Astrocyte (in vitro differentiated cells and primary cell): ENCODE measurements around the gene ITPA. TPM values are rescaled to one million over a fixed set of nuclear protein-coding genes. Genes with fewer than 3 reads are reported as not detected.
A peak's percentile ranks its signal among the peaks of the same experiment; 100 is the strongest.

ENCODE experiments used
- DNase-seq: peaks from one replicate; pipeline ENCODE4 v3.0.0-alpha.2; 2010; ENCODE audit warnings: low read depth
- FAIRE-seq: peaks from 2 replicates; lab custom pipeline; 2011; peaks lifted over from hg19 to GRCh38; lab: Jason Lieb, UNC
- H2AFZ ChIP-seq: 2 replicates; pipeline ENCODE4 v1.6.0; 2012; ENCODE audit warnings: low read depth, low read length, inconsistent platforms
- H3K27ac ChIP-seq: 2 replicates; pipeline ENCODE4 v1.5.1; 2011; ENCODE audit warnings: low read depth, low read length, inconsistent platforms
- H3K27me3 ChIP-seq: 2 replicates; pipeline ENCODE4 v1.6.0; 2011; ENCODE audit warnings: low read length, inconsistent platforms; ENCODE audit not compliant: insufficient read depth
- H3K36me3 ChIP-seq: 2 replicates; pipeline ENCODE4 v1.5.1; 2011; ENCODE audit warnings: low read length, inconsistent platforms; ENCODE audit not compliant: insufficient read depth
- H3K4me1 ChIP-seq: 2 replicates; pipeline ENCODE4 v1.5.1; 2011; ENCODE audit warnings: low read length, inconsistent platforms; ENCODE audit not compliant: insufficient read depth
- H3K4me2 ChIP-seq: 2 replicates; pipeline ENCODE4 v1.6.0; 2012; ENCODE audit warnings: low read length, inconsistent platforms
- H3K4me3 ChIP-seq: 2 replicates; pipeline ENCODE4 v1.5.1; 2011; ENCODE audit warnings: low read depth, mild to moderate bottlenecking, low read length, inconsistent platforms; ENCODE audit not compliant: insufficient read depth
- H3K79me2 ChIP-seq: 2 replicates; pipeline ENCODE4 v1.6.0; 2012; ENCODE audit warnings: mild to moderate bottlenecking, low read length, inconsistent platforms; ENCODE audit not compliant: insufficient read depth
- H3K9ac ChIP-seq: 2 replicates; pipeline ENCODE4 v1.6.0; 2012; ENCODE audit warnings: mild to moderate bottlenecking, low read length, inconsistent platforms
- H3K9me3 ChIP-seq: 2 replicates; pipeline ENCODE4 v1.5.1; 2012; ENCODE audit warnings: low read depth, mild to moderate bottlenecking, low read length, inconsistent platforms; ENCODE audit not compliant: insufficient read depth
- H4K20me1 ChIP-seq: 2 replicates; pipeline ENCODE4 v1.6.0; 2012; ENCODE audit warnings: low read length, inconsistent platforms; ENCODE audit not compliant: insufficient read depth
- H3K27ac Mint-ChIP-seq: one replicate; pipeline ENCODE4 v1.8.0; 2021; ENCODE audit warnings: mild to moderate bottlenecking, mixed read lengths; ENCODE audit not compliant: unreplicated experiment
- H3K27me3 Mint-ChIP-seq: one replicate; pipeline ENCODE4 v1.8.0; 2021; ENCODE audit warnings: low read depth, mixed read lengths; ENCODE audit not compliant: unreplicated experiment
- H3K36me3 Mint-ChIP-seq: one replicate; pipeline ENCODE4 v1.8.0; 2021; ENCODE audit warnings: low read depth, mixed read lengths; ENCODE audit not compliant: unreplicated experiment
- H3K4me1 Mint-ChIP-seq: one replicate; pipeline ENCODE4 v1.8.0; 2021; ENCODE audit warnings: low read depth, mixed read lengths; ENCODE audit not compliant: unreplicated experiment
- H3K4me3 Mint-ChIP-seq: one replicate; pipeline ENCODE4 v1.8.0; 2021; ENCODE audit warnings: mild to moderate bottlenecking, moderate library complexity, mixed read lengths; ENCODE audit not compliant: unreplicated experiment
- H3K9me3 Mint-ChIP-seq: one replicate; pipeline ENCODE4 v1.8.0; 2021; ENCODE audit warnings: mild to moderate bottlenecking, mixed read lengths; ENCODE audit not compliant: unreplicated experiment
- CTCF ChIP-seq: IDR thresholded peaks from 2 replicates; pipeline ENCODE4 v1.5.1; 2011; ENCODE audit warnings: low read depth, mild to moderate bottlenecking, inconsistent platforms, low read length, moderate library complexity; ENCODE audit not compliant: insufficient read depth
- EZH2 ChIP-seq: IDR thresholded peaks from 2 replicates; pipeline ENCODE4 v1.6.1; 2012; ENCODE audit warnings: mild to moderate bottlenecking, low read length, inconsistent platforms; ENCODE audit not compliant: insufficient read depth
- total RNA-seq: library from RNA; stranded (reverse); gene quantifications from 2 replicates; pipeline ENCODE4 v1.2.1, GENCODE V29; 2021

ITPA gene
- total RNA-seq, 1 donor from 2014 or later = 55.5 TPM

GRCh38 chr20:3163099-3164042, 45.9 kb upstream of the ITPA start:
- H3K27me3 ChIP-seq = no peaks in the 10 kb centered on the region
- peaks cover 17% of the 10 kb centered on the region for H3K79me2 ChIP-seq
- peaks cover 12% of the 10 kb centered on the region for H4K20me1 ChIP-seq
- peaks cover under 1% of the 10 kb centered on the region for H3K27me3 Mint-ChIP-seq
- no peak for TF ChIP-seq EZH2
- no peak for TF ChIP-seq CTCF
- H3K4me1 ChIP-seq = peaks cover 5% of the 10 kb centered on the region
- no peak overlapping the region for H3K4me3 ChIP-seq
- H3K9ac ChIP-seq = no peak overlapping the region
- H2AFZ ChIP-seq = no peak overlapping the region
- H3K9me3 Mint-ChIP-seq = no peaks in the 10 kb centered on the region
- H3K4me1 Mint-ChIP-seq = peaks cover 5% of the 10 kb centered on the region
- no peak for FAIRE-seq
- no peak for DNase-seq
- no peak overlapping the region for H3K27ac ChIP-seq
- H3K36me3 ChIP-seq = no peaks in the 10 kb centered on the region
- H3K9me3 ChIP-seq = no peaks in the 10 kb centered on the region
- H3K4me2 ChIP-seq = no peak overlapping the region
- no peak overlapping the region for H3K4me3 Mint-ChIP-seq
- H3K36me3 Mint-ChIP-seq = peaks cover 6% of the 10 kb centered on the region
- H3K27ac Mint-ChIP-seq = peak overlapping the region; percentile 38

GRCh38 chr20:3164043-3164762, 45.1 kb upstream of the ITPA start:
- TF ChIP-seq CTCF = no peak
- TF ChIP-seq EZH2 = no peak
- Mint-ChIP-seq H3K9me3 (no peaks in the 10 kb centered on the region), H3K4me1 (no peaks in the 10 kb centered on the region), H3K4me3 (no peak overlapping the region), H3K27ac (no peak overlapping the region), H3K36me3 (peaks cover 7% of the 10 kb centered on the region), H3K27me3 (peaks cover 9% of the 10 kb centered on the region)
- H3K27ac ChIP-seq = no peak overlapping the region
- no peak overlapping the region for H3K4me3 ChIP-seq
- H3K4me2 ChIP-seq = no peak overlapping the region
- peaks cover 9% of the 10 kb centered on the region for H3K79me2 ChIP-seq
- H4K20me1 ChIP-seq = peaks cover 7% of the 10 kb centered on the region
- no peak overlapping the region for H2AFZ ChIP-seq
- H3K27me3 ChIP-seq = peaks cover 7% of the 10 kb centered on the region
- H3K9me3 ChIP-seq = no peaks in the 10 kb centered on the region
- no peaks in the 10 kb centered on the region for H3K4me1 ChIP-seq
- no peaks in the 10 kb centered on the region for H3K36me3 ChIP-seq
- no peak for DNase-seq
- FAIRE-seq = no peak
- H3K9ac ChIP-seq = no peak overlapping the region
